OCI-LY1 (cell line): ENCODE data around the gene MED4.

Experiments
- H2AFZ ChIP-seq: fragments of 200-600 bp; sonication (generic), shearing (Covaris generic); 2 replicates; pipeline ENCODE4 v1.6.0; 2014; ENCODE audit warnings: antibody characterized with exemption, mild to moderate bottlenecking, low read length
- H3F3A ChIP-seq: fragments of 200-600 bp; sonication (generic), shearing (Covaris generic); 2 replicates; pipeline ENCODE4 v1.6.0; 2014; ENCODE audit warnings: mild to moderate bottlenecking, antibody characterized with exemption, low read length, moderate library complexity; ENCODE audit not compliant: insufficient read depth
- H3K27ac ChIP-seq: fragments of 200-600 bp; sonication (generic); 2 replicates; pipeline ENCODE4 v1.5.1; 2014; ENCODE audit warnings: low read length, mixed run types, mild to moderate bottlenecking, low read depth; ENCODE audit not compliant: poor library complexity, severe bottlenecking
- H3K27me3 ChIP-seq: fragments of 200-600 bp; sonication (generic); 2 replicates; pipeline ENCODE4 v1.6.0; 2014; ENCODE audit warnings: antibody characterized with exemption, mild to moderate bottlenecking, low read length, moderate library complexity; ENCODE audit not compliant: insufficient read depth
- H3K36me3 ChIP-seq: fragments of 200-600 bp; sonication (generic); 2 replicates; pipeline ENCODE4 v1.6.1; 2014; ENCODE audit warnings: mild to moderate bottlenecking, antibody characterized with exemption, low read length, moderate library complexity, mixed read lengths; ENCODE audit not compliant: insufficient read depth
- H3K4me1 ChIP-seq: fragments of 200-600 bp; sonication (generic); 2 replicates; pipeline ENCODE4 v1.5.1; 2014; ENCODE audit warnings: mild to moderate bottlenecking, low read length, moderate library complexity; ENCODE audit not compliant: insufficient read depth, severe bottlenecking
- H3K4me2 ChIP-seq: fragments of 200-600 bp; sonication (generic), shearing (Covaris generic); 2 replicates; pipeline ENCODE4 v1.6.1; 2014; ENCODE audit warnings: low read length
- H3K4me3 ChIP-seq: fragments of 200-600 bp; sonication (generic); 2 replicates; pipeline ENCODE4 v1.5.1; 2014; ENCODE audit warnings: low read length, low read depth, mild to moderate bottlenecking, mixed read lengths; ENCODE audit not compliant: poor library complexity, severe bottlenecking
- H3K79me2 ChIP-seq: fragments of 200-600 bp; shearing (Covaris generic); 2 replicates; pipeline ENCODE4 v1.6.1; 2016; ENCODE audit warnings: mixed run types, low read length, mixed read lengths; ENCODE audit not compliant: insufficient read depth
- H3K9ac ChIP-seq: fragments of 200-600 bp; sonication (generic), shearing (Covaris generic); 2 replicates; pipeline ENCODE4 v1.6.1; 2014; ENCODE audit warnings: mild to moderate bottlenecking, low read length, mixed read lengths
- H3K9me2 ChIP-seq: fragments of 200-600 bp; sonication (generic), shearing (Covaris generic); 2 replicates; pipeline ENCODE4 v1.6.1; 2014; ENCODE audit warnings: low read depth, mild to moderate bottlenecking, low read length, mixed read lengths
- H3K9me3 ChIP-seq: fragments of 200-600 bp; shearing (Covaris generic); 2 replicates; pipeline ENCODE4 v1.6.1; 2014; ENCODE audit warnings: low read length, mixed read lengths
- H4K20me1 ChIP-seq: fragments of 200-600 bp; sonication (generic), shearing (Covaris generic); 2 replicates; pipeline ENCODE4 v1.6.0; 2016; ENCODE audit warnings: mild to moderate bottlenecking, low read length; ENCODE audit not compliant: insufficient read depth
- EZH2 ChIP-seq: fragments of 200-600 bp; sonication (generic), shearing (Covaris generic); IDR thresholded peaks from 2 replicates; pipeline ENCODE4 v1.8.0; 2017; ENCODE audit warnings: borderline replicate concordance, mixed run types, mild to moderate bottlenecking, antibody characterized with exemption, low read length, moderate library complexity, mixed read lengths
- TF ChIP-seq, protein P1 (sequence below): fragments of 200-600 bp; sonication (generic), shearing (Covaris generic); IDR thresholded peaks from 2 replicates; pipeline ENCODE4 v1.5.1; 2017; ENCODE audit warnings: mild to moderate bottlenecking, antibody characterized with exemption, low read length, moderate library complexity, mixed read lengths

Gene MED4

DNA sequence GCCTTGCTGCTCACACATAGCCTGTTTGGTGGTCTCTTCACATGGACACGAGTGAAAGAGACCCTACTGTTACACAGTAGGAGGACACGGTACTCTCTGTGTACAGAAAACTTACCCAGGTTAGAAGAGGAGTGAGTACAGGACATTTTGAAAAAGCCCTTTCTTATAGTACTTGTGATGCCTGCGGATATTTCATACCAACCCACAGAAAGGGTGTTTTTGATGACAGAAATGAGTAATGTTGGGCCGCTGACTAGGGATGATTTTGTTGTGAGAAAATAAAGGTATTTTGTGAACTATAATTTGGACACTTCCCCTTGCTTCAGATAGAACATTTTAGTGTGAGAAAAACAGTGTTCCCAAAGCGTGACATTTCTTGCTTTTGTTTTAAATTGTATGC, 39.2 kb downstream of the MED4 start:
- Histone ChIP-seq H3K79me2 (no peaks in the 10 kb centered on the region), H3K4me3 (no peak overlapping the region), H3K9ac (no peak overlapping the region), H3K9me2 (no peaks in the 10 kb centered on the region), H3K4me1 (no peaks in the 10 kb centered on the region), H3K4me2 (no peak overlapping the region), H2AFZ (no peak overlapping the region), H3K36me3 (peaks cover 32% of the 10 kb centered on the region), H3F3A (no peaks in the 10 kb centered on the region), H4K20me1 (no peaks in the 10 kb centered on the region), H3K27ac (no peak overlapping the region), H3K27me3 (no peaks in the 10 kb centered on the region), H3K9me3 (no peaks in the 10 kb centered on the region)
- TF ChIP-seq, protein P1, sequence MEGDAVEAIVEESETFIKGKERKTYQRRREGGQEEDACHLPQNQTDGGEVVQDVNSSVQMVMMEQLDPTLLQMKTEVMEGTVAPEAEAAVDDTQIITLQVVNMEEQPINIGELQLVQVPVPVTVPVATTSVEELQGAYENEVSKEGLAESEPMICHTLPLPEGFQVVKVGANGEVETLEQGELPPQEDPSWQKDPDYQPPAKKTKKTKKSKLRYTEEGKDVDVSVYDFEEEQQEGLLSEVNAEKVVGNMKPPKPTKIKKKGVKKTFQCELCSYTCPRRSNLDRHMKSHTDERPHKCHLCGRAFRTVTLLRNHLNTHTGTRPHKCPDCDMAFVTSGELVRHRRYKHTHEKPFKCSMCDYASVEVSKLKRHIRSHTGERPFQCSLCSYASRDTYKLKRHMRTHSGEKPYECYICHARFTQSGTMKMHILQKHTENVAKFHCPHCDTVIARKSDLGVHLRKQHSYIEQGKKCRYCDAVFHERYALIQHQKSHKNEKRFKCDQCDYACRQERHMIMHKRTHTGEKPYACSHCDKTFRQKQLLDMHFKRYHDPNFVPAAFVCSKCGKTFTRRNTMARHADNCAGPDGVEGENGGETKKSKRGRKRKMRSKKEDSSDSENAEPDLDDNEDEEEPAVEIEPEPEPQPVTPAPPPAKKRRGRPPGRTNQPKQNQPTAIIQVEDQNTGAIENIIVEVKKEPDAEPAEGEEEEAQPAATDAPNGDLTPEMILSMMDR, result no peak
- TF ChIP-seq EZH2, result no peak

DNA sequence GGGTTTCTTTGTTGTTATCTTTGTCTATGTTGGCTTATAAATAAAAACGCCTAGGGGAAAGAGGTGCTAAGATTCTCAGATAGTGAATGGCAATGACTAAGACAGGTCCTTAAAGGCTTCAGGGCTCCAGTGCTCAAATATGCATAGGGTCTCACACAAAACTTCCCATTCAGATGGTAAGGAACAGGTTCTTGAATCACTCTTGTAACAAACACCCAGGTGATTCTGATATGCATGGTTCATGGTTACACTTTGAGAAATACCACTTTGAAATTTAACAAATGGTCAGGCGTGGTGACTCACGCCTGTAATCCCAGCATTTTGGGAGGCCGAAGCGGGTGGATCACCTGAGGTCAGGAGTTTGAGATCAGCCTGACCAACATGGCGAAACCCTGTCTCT, 40.3 kb downstream of the MED4 start:
- Histone ChIP-seq H2AFZ (no peak overlapping the region), H4K20me1 (no peaks in the 10 kb centered on the region), H3K36me3 (peaks cover 36% of the 10 kb centered on the region), H3K27ac (no peak overlapping the region), H3K4me2 (no peak overlapping the region), H3K9me3 (no peaks in the 10 kb centered on the region), H3K9ac (no peak overlapping the region), H3K9me2 (no peaks in the 10 kb centered on the region), H3K4me3 (no peak overlapping the region), H3K4me1 (no peaks in the 10 kb centered on the region), H3F3A (no peaks in the 10 kb centered on the region), H3K79me2 (no peaks in the 10 kb centered on the region), H3K27me3 (no peaks in the 10 kb centered on the region)
- TF ChIP-seq, protein P1, result no peak
- TF ChIP-seq EZH2, result no peak

DNA sequence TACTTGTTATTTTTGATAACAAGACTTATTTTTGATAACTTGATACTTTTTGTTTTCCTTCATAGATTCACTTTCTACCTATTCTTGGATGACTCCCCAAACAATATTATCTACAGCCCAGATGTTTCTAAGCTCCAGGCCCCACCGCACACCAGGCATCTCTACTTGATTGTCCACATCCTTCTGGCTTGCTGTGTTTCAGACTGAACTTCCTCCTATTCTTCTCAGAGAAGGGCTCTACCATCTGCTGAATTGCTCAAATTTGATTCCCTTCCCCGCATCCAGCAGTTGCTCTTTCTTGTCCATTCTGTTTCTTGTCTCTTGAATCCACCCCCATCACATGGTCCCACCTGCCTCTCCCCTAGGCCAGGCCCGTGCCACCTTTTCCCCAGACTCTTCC, 44.4 kb downstream of the MED4 start:
- peaks cover 64% of the 10 kb centered on the region for H3K36me3 ChIP-seq
- H3K9me2 ChIP-seq, result no peaks in the 10 kb centered on the region

More for the DNA sequence above, 44.4 kb downstream of the MED4 start:
- Histone ChIP-seq H3K9ac (no peak overlapping the region), H2AFZ (no peak overlapping the region), H3K4me1 (no peaks in the 10 kb centered on the region), H3K4me2 (no peak overlapping the region), H4K20me1 (no peaks in the 10 kb centered on the region), H3K4me3 (no peak overlapping the region), H3K27me3 (no peaks in the 10 kb centered on the region), H3K27ac (no peak overlapping the region), H3K9me3 (no peaks in the 10 kb centered on the region), H3F3A (no peaks in the 10 kb centered on the region), H3K79me2 (no peaks in the 10 kb centered on the region)
- TF ChIP-seq, protein P1, result no peak
